Stimulated activated naive CD8-positive, alpha-beta T cell treated with anti-CD3 and anti-CD28 coated beads, Interleukin-15, Interleukin-2, amounts not matched to agents 100 ng/mL and 50 ng/mL, for 24 hours (primary cell): ENCODE measurements around the gene CAVIN2.
"Not testable (repeated sequence)": the region's sequence is repeated elsewhere in the genome, so short reads cannot be mapped to it uniquely, and the experiment has no call there.

Source experiments
- H3K27ac Mint-ChIP-seq: one replicate; pipeline ENCODE4 v1.8.0; 2021; ENCODE audit warnings: mild to moderate bottlenecking, mixed read lengths
- H3K27me3 Mint-ChIP-seq: one replicate; pipeline ENCODE4 v1.8.0; 2021; ENCODE audit warnings: mixed read lengths
- H3K36me3 Mint-ChIP-seq: one replicate; pipeline ENCODE4 v1.8.0; 2021; ENCODE audit warnings: low read depth, mixed read lengths
- H3K4me1 Mint-ChIP-seq: one replicate; pipeline ENCODE4 v1.8.0; 2021; ENCODE audit warnings: low read depth, mixed read lengths
- H3K4me3 Mint-ChIP-seq: one replicate; pipeline ENCODE4 v1.8.0; 2021; ENCODE audit warnings: mild to moderate bottlenecking, mixed read lengths
- H3K9me3 Mint-ChIP-seq: one replicate; pipeline ENCODE4 v1.8.0; 2021; ENCODE audit warnings: mixed read lengths

CAVIN2 gene

GRCh38 chr2:191806396-191806795 lies 40.5 kb downstream of the CAVIN2 start:
- H3K27ac Mint-ChIP-seq: no peak overlapping the region
- H3K36me3 Mint-ChIP-seq: no peaks in the 10 kb centered on the region
- no peaks in the 10 kb centered on the region for H3K9me3 Mint-ChIP-seq
- peaks cover 3% of the 10 kb centered on the region for H3K27me3 Mint-ChIP-seq
- H3K4me1 Mint-ChIP-seq: no peaks in the 10 kb centered on the region
- H3K4me3 Mint-ChIP-seq: no peak overlapping the region

GRCh38 chr2:191804766-191805165 lies 42.1 kb downstream of the CAVIN2 start:
- Mint-ChIP-seq H3K36me3 (no peaks in the 10 kb centered on the region), H3K27ac (no peak overlapping the region), H3K27me3 (peaks cover 7% of the 10 kb centered on the region), H3K9me3 (no peaks in the 10 kb centered on the region), H3K4me3 (no peak overlapping the region), H3K4me1 (no peaks in the 10 kb centered on the region)

- Mint-ChIP-seq H3K27ac (no peak overlapping the region), H3K9me3 (no peaks in the 10 kb centered on the region), H3K4me1 (no peaks in the 10 kb centered on the region), H3K27me3 (peaks cover 3% of the 10 kb centered on the region), H3K36me3 (no peaks in the 10 kb centered on the region), H3K4me3 (no peak overlapping the region)
Measured at GRCh38 chr2:191803007-191803406, 43.9 kb downstream of the CAVIN2 start.

- H3K27me3 Mint-ChIP-seq: peaks cover 3% of the 10 kb centered on the region
- H3K4me3 Mint-ChIP-seq: no peak overlapping the region
- H3K27ac Mint-ChIP-seq: no peak overlapping the region
- no peaks in the 10 kb centered on the region for H3K36me3 Mint-ChIP-seq
- no peaks in the 10 kb centered on the region for H3K4me1 Mint-ChIP-seq
- H3K9me3 Mint-ChIP-seq: no peaks in the 10 kb centered on the region
Measured at GRCh38 chr2:191802180-191802579, 44.7 kb downstream of the CAVIN2 start.

GRCh38 chr2:191800874-191801273 lies 46.0 kb downstream of the CAVIN2 start:
- peaks cover 3% of the 10 kb centered on the region for H3K27me3 Mint-ChIP-seq
- no peak overlapping the region for H3K27ac Mint-ChIP-seq
- H3K4me1 Mint-ChIP-seq: no peaks in the 10 kb centered on the region

GRCh38 chr2:191799526-191799925 lies 47.4 kb downstream of the CAVIN2 start:
- no peak overlapping the region for H3K27ac Mint-ChIP-seq
- H3K4me1 Mint-ChIP-seq: no peaks in the 10 kb centered on the region
- no peaks in the 10 kb centered on the region for H3K9me3 Mint-ChIP-seq
- H3K4me3 Mint-ChIP-seq: no peak overlapping the region
- H3K36me3 Mint-ChIP-seq: no peaks in the 10 kb centered on the region
- peaks cover 3% of the 10 kb centered on the region for H3K27me3 Mint-ChIP-seq

More at GRCh38 chr2:191800874-191801273, 46.0 kb downstream of the CAVIN2 start:
- H3K36me3 Mint-ChIP-seq: no peaks in the 10 kb centered on the region
- no peaks in the 10 kb centered on the region for H3K9me3 Mint-ChIP-seq
- no peak overlapping the region for H3K4me3 Mint-ChIP-seq

GRCh38 chr2:191797942-191798876 lies 48.7 kb downstream of the CAVIN2 start:
- H3K27me3 Mint-ChIP-seq: peaks cover 8% of the 10 kb centered on the region
- H3K36me3 Mint-ChIP-seq: no peaks in the 10 kb centered on the region
- no peaks in the 10 kb centered on the region for H3K9me3 Mint-ChIP-seq
- no peak overlapping the region for H3K4me3 Mint-ChIP-seq
- H3K27ac Mint-ChIP-seq: no peak overlapping the region
- H3K4me1 Mint-ChIP-seq: no peaks in the 10 kb centered on the region

- Mint-ChIP-seq H3K27ac (no peak overlapping the region), H3K4me3 (no peak overlapping the region), H3K9me3 (no peaks in the 10 kb centered on the region), H3K36me3 (no peaks in the 10 kb centered on the region), H3K27me3 (peaks cover 11% of the 10 kb centered on the region), H3K4me1 (no peaks in the 10 kb centered on the region)
Measured at GRCh38 chr2:191797500-191797899, 49.4 kb downstream of the CAVIN2 start.

GRCh38 chr2:191795715-191796114 lies 51.2 kb downstream of the CAVIN2 start:
- H3K27ac Mint-ChIP-seq: no peak overlapping the region
- H3K27me3 Mint-ChIP-seq: peaks cover 16% of the 10 kb centered on the region
- H3K36me3 Mint-ChIP-seq: no peaks in the 10 kb centered on the region
- H3K4me3 Mint-ChIP-seq: no peak overlapping the region
- no peaks in the 10 kb centered on the region for H3K4me1 Mint-ChIP-seq
- no peaks in the 10 kb centered on the region for H3K9me3 Mint-ChIP-seq

- Mint-ChIP-seq H3K27me3 (peaks cover 32% of the 10 kb centered on the region), H3K36me3 (no peaks in the 10 kb centered on the region), H3K4me3 (no peak overlapping the region), H3K9me3 (no peaks in the 10 kb centered on the region), H3K27ac (no peak overlapping the region), H3K4me1 (no peaks in the 10 kb centered on the region)
Measured at GRCh38 chr2:191791953-191792560, 54.8 kb downstream of the CAVIN2 start.

GRCh38 chr2:191790737-191791136 lies 56.2 kb downstream of the CAVIN2 start:
- Mint-ChIP-seq H3K36me3 (no peaks in the 10 kb centered on the region), H3K9me3 (no peaks in the 10 kb centered on the region), H3K27me3 (peaks cover 32% of the 10 kb centered on the region), H3K4me3 (no peak overlapping the region), H3K4me1 (no peaks in the 10 kb centered on the region), H3K27ac (no peak overlapping the region)

- Mint-ChIP-seq H3K27ac (no peak overlapping the region), H3K36me3 (no peaks in the 10 kb centered on the region), H3K4me3 (no peak overlapping the region), H3K27me3 (peaks cover 32% of the 10 kb centered on the region), H3K4me1 (no peaks in the 10 kb centered on the region), H3K9me3 (no peaks in the 10 kb centered on the region)
Measured at GRCh38 chr2:191789796-191790195, 57.1 kb downstream of the CAVIN2 start.

GRCh38 chr2:191786694-191787093 lies 60.2 kb downstream of the CAVIN2 start:
- no peaks in the 10 kb centered on the region for H3K9me3 Mint-ChIP-seq
- no peaks in the 10 kb centered on the region for H3K36me3 Mint-ChIP-seq
- H3K27me3 Mint-ChIP-seq: peaks cover 23% of the 10 kb centered on the region

GRCh38 chr2:191785651-191786050 lies 61.2 kb downstream of the CAVIN2 start:
- H3K27me3 Mint-ChIP-seq: peaks cover 19% of the 10 kb centered on the region
- not testable (repeated sequence) for H3K4me1 Mint-ChIP-seq, H3K27ac Mint-ChIP-seq, H3K4me3 Mint-ChIP-seq, H3K36me3 Mint-ChIP-seq, H3K9me3 Mint-ChIP-seq

More at GRCh38 chr2:191786694-191787093, 60.2 kb downstream of the CAVIN2 start:
- Mint-ChIP-seq H3K4me1 (no peaks in the 10 kb centered on the region), H3K27ac (no peak overlapping the region), H3K4me3 (no peak overlapping the region)
